Raji (cell line): Measurements from ENCODE around the gene RSPH10B2.
"Not testable (repeated sequence)": the region's sequence is repeated elsewhere in the genome, so short reads cannot be mapped to it uniquely, and the experiment has no call there.

Source experiments
- POLR2A ChIP-seq: IDR thresholded peaks from 2 replicates; pipeline ENCODE4 v1.6.1; 2011; ENCODE audit warnings: low read depth, low read length, control low read depth; ENCODE audit not compliant: insufficient read depth

The RSPH10B2 gene

GRCh38 chr7:6753964-6754363 is at the start of gene RSPH10B2:
RSPH10B2 (plus strand) TSS chr7:6754103; CDS start chr7:6757678, 3,575 bp downstream.
- not testable (repeated sequence) for TF ChIP-seq POLR2A

GRCh38 chr7:6705959-6706665 is 47.8 kb upstream of the RSPH10B2 start:
- no peak for TF ChIP-seq POLR2A

DNA sequence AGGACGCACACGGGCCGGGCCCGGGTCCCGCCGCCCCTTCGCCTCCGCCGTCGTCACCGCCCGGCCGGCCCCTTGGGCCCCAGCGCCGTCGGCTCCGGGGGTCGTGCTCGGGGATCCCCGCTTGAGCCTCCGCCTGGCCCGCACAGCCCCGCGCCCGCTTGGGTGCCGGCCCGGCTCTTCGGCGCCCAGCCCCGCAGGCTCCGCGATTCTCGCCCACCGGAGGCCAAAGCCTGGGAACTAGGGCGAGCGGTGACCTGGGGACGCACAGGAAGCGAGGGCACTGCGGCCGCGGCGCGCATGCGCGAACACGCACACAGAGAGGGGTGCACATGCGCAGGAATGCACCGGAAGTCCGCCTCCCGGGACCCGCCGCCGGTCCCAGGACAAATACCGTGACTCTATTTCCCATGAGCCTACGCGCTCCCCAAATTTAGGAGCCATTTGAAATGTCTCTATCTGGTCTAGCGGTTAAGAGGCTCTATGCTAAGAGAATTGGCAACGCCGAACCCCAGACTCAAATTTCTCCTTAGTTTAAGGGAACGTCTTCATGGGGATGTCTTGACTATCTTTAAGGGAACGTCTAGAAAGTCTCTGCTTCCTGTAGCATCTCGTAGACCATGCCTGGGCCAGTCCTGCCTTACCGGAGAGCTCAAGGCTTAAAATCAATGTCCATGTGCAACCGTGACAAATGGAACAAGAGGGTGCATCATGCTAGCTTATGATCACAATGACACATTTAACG is 47.1 kb upstream of the RSPH10B2 start, which contains the start of gene ZNF12:
TSS of gene ZNF12 (minus strand) at position 282 of the 742 bp plus-strand sequence. CDS start 1,774 bp downstream, outside the sequence.
- TF ChIP-seq POLR2A: peak; percentile 84

DNA sequence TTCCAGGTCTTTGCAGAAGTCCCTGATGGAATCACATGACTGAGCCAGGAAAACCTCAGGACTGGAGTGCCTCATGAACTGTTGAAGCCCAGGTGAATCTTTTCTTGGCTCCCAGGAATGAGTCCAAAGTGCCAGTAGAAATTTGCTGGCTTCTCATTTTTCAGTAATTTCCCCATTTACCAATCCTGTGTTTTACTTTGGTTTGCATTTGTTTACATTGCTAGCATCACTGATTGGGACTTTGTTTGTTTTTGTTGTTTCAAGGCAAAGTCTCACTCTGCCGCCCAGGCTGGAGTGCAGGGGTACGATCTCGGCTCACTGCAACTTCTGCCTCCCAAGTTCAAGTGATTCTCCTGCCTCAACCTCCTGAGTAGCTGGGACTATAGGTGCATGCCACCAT is 45.6 kb upstream of the RSPH10B2 start:
- no peak for TF ChIP-seq POLR2A

DNA sequence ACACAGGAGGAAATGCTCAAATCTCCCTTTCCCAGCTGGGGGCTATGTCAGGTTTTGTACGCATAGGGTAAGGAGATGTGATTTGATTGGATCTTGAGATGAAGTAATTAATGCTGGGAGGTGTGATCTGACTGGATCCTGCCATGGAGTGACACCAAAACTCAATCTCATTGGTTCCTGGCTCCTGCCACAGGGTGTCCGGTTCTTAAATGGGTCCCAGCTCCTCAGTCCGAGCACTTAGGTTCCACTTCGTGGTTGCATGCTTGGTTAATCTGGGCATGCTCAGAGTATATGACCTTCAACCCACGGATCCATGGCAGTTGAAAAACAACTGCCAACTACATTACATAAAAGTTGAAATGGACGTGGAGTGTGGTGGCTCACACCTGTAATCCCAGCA is 44.1 kb upstream of the RSPH10B2 start:
- no peak for TF ChIP-seq POLR2A

DNA sequence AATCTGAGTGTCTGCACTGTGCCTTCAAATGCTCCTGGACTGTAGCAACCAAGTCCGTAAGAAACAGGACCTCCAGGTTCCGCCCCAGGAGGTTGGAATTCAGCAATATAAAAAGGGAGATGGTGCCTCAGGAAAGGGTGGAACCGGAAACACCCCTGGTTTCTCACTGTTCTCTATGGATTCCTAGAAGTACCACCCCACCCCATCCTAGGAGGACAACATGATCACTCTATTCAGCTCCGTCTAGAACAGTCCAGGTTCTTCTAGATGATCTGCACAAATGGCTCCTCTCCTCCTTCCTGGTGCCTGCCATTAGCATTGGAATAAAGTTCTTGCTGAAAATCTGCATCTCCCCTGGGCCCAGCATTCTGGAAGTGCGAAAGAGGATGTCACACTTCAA is 39.5 kb upstream of the RSPH10B2 start:
- TF ChIP-seq POLR2A: no peak

DNA sequence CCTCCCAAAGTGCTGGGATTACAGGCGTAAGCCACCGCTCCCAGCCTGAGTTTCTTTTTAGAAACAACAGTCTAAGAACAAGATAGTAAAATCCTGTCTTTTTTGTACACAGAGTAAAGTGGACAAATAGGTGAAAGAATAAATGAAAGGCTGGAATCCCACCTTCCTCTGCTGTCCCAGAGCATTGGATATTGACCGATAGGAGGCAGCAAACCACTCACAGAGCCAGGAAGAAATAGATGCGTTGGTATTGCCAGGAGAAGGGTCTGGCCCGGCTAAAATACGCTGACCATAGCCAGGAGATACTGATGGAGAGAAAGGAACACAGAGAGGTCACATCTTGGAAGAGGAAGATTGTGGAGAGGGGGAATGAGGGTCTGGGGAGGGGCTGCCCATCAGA is 35.8 kb upstream of the RSPH10B2 start:
- no peak for TF ChIP-seq POLR2A

DNA sequence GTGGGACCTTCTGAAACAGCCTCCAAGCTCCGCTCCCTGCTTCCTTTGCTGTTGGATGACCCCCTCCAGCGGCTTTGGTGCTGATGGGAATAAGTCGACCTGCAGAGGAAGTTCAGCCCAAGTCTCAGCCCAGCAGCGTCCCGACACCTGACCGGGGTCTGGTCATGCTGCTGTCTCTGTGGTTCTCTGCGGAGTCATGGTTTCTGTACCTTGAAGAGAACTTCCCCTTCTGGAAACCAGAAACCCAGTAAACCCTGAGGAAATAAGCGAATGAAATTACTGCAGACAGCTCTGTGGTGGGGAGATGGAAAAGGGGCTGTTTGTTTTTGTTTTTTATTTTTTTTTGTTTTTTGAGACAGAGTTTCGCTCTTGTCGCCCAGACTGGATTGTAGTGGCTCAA is 28.9 kb upstream of the RSPH10B2 start:
- TF ChIP-seq POLR2A: no peak

DNA sequence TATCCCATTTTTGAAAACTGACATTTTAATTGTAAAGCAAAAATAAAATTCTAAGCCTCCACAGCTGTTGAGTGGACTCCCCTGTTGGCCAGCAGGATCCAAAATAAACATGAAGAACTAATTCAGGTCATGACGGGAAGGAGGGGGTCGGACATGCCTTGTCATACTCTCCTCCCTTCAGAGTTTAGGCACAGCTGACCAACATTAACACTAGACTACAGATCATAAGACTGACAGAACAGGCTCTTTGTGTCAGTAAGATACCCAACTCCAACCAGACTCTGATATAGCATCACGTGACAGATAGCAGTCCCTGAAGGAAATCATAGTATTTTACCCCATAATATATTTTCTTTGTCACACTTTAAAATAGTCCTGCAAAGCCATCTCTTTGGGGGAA is 26.2 kb upstream of the RSPH10B2 start:
- TF ChIP-seq POLR2A: no peak

GRCh38 chr7:6729492-6730342 is 24.2 kb upstream of the RSPH10B2 start:
- peak; percentile 96 for TF ChIP-seq POLR2A

GRCh38 chr7:6730343-6730633 is 23.6 kb upstream of the RSPH10B2 start:
- no peak for TF ChIP-seq POLR2A

GRCh38 chr7:6826151-6826550 is 72.2 kb downstream of the RSPH10B2 start, which contains the start of gene CCZ1B:
CCZ1B (minus strand) TSS chr7:6826275; CDS start chr7:6826197, 78 bp downstream.
- peak; percentile 44; the same call in 1 of the 2 replicates for TF ChIP-seq POLR2A

GRCh38 chr7:6831018-6831725 is 77.3 kb downstream of the RSPH10B2 start:
- no peak for TF ChIP-seq POLR2A

GRCh38 chr7:6833636-6834035 is 79.7 kb downstream of the RSPH10B2 start:
- no peak for TF ChIP-seq POLR2A
